Natural killer cell (primary cell): ENCODE data around the gene FGD2. TPM values are rescaled to one million over a fixed set of nuclear protein-coding genes. Genes with fewer than 3 reads are reported as not detected.

Experiments used
- ATAC-seq, 3 donors: fragments of 150-1000 bp in 2 of 3; fragments of 200-7000 bp in 1 of 3; cut with Tn5 transposase; 1 replicate in 1 of 3; 2 replicates in 2 of 3; pipeline ENCODE4 v1.10.0; 2021; ENCODE audit warnings: mild to moderate bottlenecking in 2 of 3, moderate library complexity in 2 of 3
- DNase-seq, 2 donors: peaks; one replicate each; pipeline versions ENCODE4 v3.0.0 to v3.0.0-alpha.2; 2013 to 2021; ENCODE audit warnings: mixed read lengths in 1 of 2
- H3K27ac ChIP-seq: one replicate; pipeline ENCODE4 v1.5.1; 2013; ENCODE audit warnings: mild to moderate bottlenecking, low read length
- H3K27me3 ChIP-seq: one replicate; pipeline ENCODE4 v1.6.1; 2013; ENCODE audit warnings: low read length; ENCODE audit not compliant: control insufficient read depth, insufficient read depth
- H3K36me3 ChIP-seq: one replicate; pipeline ENCODE4 v1.6.1; 2013; ENCODE audit warnings: low read length; ENCODE audit not compliant: control insufficient read depth, insufficient read depth
- H3K4me1 ChIP-seq: one replicate; pipeline ENCODE4 v1.6.1; 2013; ENCODE audit warnings: low read length; ENCODE audit not compliant: control insufficient read depth, insufficient read depth
- H3K4me3 ChIP-seq: one replicate; pipeline ENCODE4 v1.5.1; 2013; ENCODE audit warnings: low read length
- H3K9me3 ChIP-seq: one replicate; pipeline ENCODE4 v1.6.1; 2013; ENCODE audit warnings: low read length; ENCODE audit not compliant: control insufficient read depth, insufficient read depth
- H3K27ac Mint-ChIP-seq, 2 donors: one replicate each; pipeline ENCODE4 v1.8.0; 2022; ENCODE audit warnings: mild to moderate bottlenecking in 2 of 2, mixed read lengths in 2 of 2, moderate library complexity in 1 of 2
- H3K27me3 Mint-ChIP-seq, 2 donors: one replicate each; pipeline ENCODE4 v1.8.0; 2022; ENCODE audit warnings: low read depth in 2 of 2, mixed read lengths in 2 of 2
- H3K36me3 Mint-ChIP-seq: one replicate; pipeline ENCODE4 v1.8.0; 2022; ENCODE audit warnings: mixed read lengths
- H3K4me1 Mint-ChIP-seq, 2 donors: one replicate each; pipeline ENCODE4 v1.8.0; 2022; ENCODE audit warnings: mixed read lengths in 2 of 2
- H3K4me3 Mint-ChIP-seq: one replicate; pipeline ENCODE4 v1.8.0; 2022; ENCODE audit warnings: mild to moderate bottlenecking, moderate library complexity, mixed read lengths
- H3K9me3 Mint-ChIP-seq, 2 donors: one replicate each; pipeline ENCODE4 v1.8.0; 2022; ENCODE audit warnings: mixed read lengths in 2 of 2
- WGBS: methylation state at CpG from one replicate; pipeline ENCODE4 v1.1.7; 2013; ENCODE audit warnings: missing lambda C conversion rate; ENCODE audit not compliant: insufficient coverage; 5-methylcytosine and 5-hydroxymethylcytosine counted together
- intact Hi-C: fragments of 100-400 bp; cut with micrococcal nuclease; formaldehyde crosslinking; loops from one replicate; pipeline ENCODE4 v1.14.2; 2022
- total RNA-seq, 4 donors: library from RNA; stranded (reverse); fragments of 120-200 nt in 1 of 4; gene quantifications; one replicate each; pipeline versions ENCODE4 v1.2.3 to v1.2.4, GENCODE V29; 2013 to 2022
- TF ChIP-seq, protein P1 (sequence below): fragments of 200-600 bp; IDR thresholded peaks from one replicate; pipeline ENCODE4 v1.8.0; 2022; ENCODE audit warnings: antibody characterized with exemption

The FGD2 gene
- total RNA-seq, 3 donors from 2014 or later (not counting 1 experiment from before 2014, with no cell fraction given) = 6.3 to 22.3 (median 14.1) TPM

DNA sequence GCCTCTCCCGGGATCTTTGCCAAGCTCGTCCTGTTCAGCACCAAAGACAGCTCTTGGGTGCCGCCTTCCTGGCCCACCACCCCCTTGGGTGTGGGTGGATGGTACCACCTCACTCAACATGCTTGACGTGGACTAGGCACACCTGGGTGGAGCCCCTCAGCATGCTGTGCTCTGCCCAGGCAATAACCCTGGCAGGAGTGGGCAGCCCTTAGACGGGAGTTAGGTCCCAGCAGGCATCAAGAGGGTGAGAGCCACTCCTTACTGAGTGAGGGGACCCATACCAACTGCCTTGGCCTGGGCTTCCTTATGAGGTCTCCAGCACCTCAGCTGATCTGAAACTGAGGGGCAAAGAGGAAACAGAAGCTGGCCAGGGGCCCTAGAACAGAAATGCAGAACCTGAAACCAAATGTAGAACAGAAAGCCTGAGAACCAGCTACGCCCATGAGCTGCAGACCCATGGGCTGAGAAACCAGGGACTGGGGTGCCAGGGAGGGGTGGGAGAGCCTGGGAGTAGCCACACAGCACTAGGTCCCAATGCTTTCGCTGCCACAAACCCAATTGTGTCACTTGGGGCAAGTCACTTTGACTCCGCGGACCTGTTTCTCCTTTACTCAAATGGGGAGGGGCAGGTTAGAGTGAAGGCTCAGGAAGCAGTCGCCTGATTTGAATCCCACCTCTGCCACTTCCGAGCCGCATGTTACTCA lies 2.0 kb downstream of the FGD2 start:
- H3K36me3 Mint-ChIP-seq = no peaks in the 10 kb centered on the region
- intact Hi-C loops = no loop called here

DNA sequence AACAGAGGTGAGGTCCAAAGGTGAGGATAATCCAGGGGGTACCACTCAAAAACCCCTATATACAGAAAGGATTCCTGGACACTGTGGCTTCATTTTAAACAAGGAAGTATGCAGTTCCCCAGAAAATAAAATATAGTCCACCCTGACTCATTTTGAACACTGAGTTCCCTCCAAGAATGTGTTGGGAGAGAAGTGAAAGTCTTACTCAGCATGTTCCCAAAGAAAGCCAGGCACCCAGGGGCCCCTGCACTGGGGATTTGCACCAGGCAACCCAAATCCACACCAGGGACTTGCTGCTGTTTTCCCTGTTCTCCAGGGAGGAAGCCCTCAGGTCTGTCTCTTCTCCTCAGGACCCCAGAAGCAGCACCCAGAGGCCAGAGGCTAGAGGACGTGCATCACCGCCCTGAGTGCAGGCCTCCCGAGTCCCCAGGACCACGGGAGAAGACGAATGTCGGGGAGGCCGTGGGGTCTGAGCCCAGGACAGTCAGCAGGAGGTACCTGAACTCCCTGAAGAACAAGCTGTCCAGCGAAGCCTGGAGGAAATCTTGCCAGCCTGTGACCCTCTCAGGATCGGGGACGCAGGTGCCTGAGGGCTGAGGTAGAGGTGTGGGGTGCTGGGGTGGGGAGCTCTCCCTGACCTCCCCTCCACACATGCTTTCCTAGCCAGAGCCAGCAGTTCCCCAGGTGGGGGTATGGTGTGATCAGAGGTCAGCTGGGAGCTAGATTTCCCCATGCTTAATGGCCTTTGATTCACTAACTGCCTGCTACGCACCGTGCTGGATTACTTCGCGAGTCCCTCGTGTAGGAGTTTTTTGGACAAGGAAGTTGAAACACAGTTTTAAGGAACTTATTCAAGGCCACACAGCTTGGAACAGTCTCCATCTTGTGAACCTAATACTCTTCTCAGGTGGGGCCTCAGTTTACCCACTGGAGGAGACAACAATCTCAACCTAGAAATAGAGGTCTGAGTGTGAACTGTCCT lies 3.3 kb downstream of the FGD2 start:
- Histone ChIP-seq H3K9me3 (no peaks in the 10 kb centered on the region), H3K27me3 (no peaks in the 10 kb centered on the region), H3K27ac (no peak overlapping the region), H3K4me3 (no peak overlapping the region), H3K4me1 (peaks cover 45% of the 10 kb centered on the region), H3K36me3 (peaks cover 7% of the 10 kb centered on the region)
- no peaks in the 10 kb centered on the region for H3K36me3 Mint-ChIP-seq
- DNase-seq (no peak), ATAC-seq (no peak)
- no peaks in the 10 kb centered on the region for H3K27me3 Mint-ChIP-seq
- H3K9me3 Mint-ChIP-seq = no peaks in the 10 kb centered on the region
- peaks cover 22 to 28% of the 10 kb centered on the region in 2 donors for H3K4me1 Mint-ChIP-seq
- H3K27ac Mint-ChIP-seq = no peak overlapping the region
- 95% methylated on average over 14 of the region's 15 CpGs for WGBS
- TF ChIP-seq, protein P1, sequence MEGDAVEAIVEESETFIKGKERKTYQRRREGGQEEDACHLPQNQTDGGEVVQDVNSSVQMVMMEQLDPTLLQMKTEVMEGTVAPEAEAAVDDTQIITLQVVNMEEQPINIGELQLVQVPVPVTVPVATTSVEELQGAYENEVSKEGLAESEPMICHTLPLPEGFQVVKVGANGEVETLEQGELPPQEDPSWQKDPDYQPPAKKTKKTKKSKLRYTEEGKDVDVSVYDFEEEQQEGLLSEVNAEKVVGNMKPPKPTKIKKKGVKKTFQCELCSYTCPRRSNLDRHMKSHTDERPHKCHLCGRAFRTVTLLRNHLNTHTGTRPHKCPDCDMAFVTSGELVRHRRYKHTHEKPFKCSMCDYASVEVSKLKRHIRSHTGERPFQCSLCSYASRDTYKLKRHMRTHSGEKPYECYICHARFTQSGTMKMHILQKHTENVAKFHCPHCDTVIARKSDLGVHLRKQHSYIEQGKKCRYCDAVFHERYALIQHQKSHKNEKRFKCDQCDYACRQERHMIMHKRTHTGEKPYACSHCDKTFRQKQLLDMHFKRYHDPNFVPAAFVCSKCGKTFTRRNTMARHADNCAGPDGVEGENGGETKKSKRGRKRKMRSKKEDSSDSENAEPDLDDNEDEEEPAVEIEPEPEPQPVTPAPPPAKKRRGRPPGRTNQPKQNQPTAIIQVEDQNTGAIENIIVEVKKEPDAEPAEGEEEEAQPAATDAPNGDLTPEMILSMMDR = no peak
- H3K4me3 Mint-ChIP-seq = no peak overlapping the region
- intact Hi-C loops = no loop called here

More for the DNA sequence above, 2.0 kb downstream of the FGD2 start:
- 50% methylated on average over 12 of the region's 12 CpGs for WGBS
- H3K27me3 ChIP-seq = no peaks in the 10 kb centered on the region
- no peak overlapping the region for H3K4me3 Mint-ChIP-seq
- no peaks in the 10 kb centered on the region for H3K9me3 Mint-ChIP-seq
- H3K27me3 Mint-ChIP-seq = no peaks in the 10 kb centered on the region
- H3K9me3 ChIP-seq = no peaks in the 10 kb centered on the region
- H3K4me3 ChIP-seq = peak overlapping the region; percentile 60
- H3K4me1 Mint-ChIP-seq = peaks cover 22 to 28% of the 10 kb centered on the region in 2 donors
- peaks cover 4% of the 10 kb centered on the region for H3K36me3 ChIP-seq
- H3K27ac ChIP-seq = peak overlapping the region; percentile 50
- ATAC-seq = peak in 1 of 3 donors; percentile 22
- H3K4me1 ChIP-seq = peaks cover 45% of the 10 kb centered on the region
- no peak for DNase-seq
- peak overlapping the region in 1 of 2 donors; percentile 68 for H3K27ac Mint-ChIP-seq
- TF ChIP-seq, protein P1 = no peak

DNA sequence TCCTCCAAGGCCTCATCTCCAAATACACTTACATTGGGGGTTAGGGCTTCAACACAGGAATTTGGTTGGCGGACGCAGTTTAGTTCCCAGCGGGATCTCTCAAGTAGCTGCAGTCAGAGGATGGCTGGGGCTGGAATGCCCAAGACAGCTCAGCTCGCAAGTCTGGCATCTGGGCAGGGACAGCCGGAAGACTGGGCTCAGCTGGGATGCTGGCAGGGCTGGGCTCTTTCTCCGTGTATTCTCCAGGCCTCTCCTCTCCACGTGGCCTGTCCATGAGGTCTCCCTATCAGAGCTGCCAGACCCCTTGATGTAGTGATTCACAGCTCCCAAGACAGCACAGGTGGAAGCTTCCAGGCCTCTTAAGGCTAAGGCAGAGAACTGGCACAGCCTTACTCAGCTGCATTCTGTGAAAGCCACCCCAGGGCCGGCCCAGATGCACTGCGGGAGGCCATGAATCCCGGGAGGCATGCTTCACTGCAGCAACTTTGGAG lies 5.0 kb downstream of the FGD2 start:
- no peak overlapping the region for H3K27ac Mint-ChIP-seq
- peaks cover 7% of the 10 kb centered on the region for H3K36me3 ChIP-seq
- intact Hi-C loops = no loop called here

More for the DNA sequence above, 5.0 kb downstream of the FGD2 start:
- ATAC-seq = no peak
- Mint-ChIP-seq H3K9me3 (no peaks in the 10 kb centered on the region), H3K36me3 (no peaks in the 10 kb centered on the region), H3K4me3 (no peak overlapping the region), H3K4me1 (peaks cover 20 to 26% of the 10 kb centered on the region in 2 donors), H3K27me3 (no peaks in the 10 kb centered on the region)
- Histone ChIP-seq H3K27ac (no peak overlapping the region), H3K27me3 (no peaks in the 10 kb centered on the region), H3K4me3 (no peak overlapping the region), H3K9me3 (no peaks in the 10 kb centered on the region), H3K4me1 (peaks cover 33% of the 10 kb centered on the region)
- TF ChIP-seq, protein P1 = no peak
- WGBS = 94% methylated on average over 10 of the region's 10 CpGs
- DNase-seq = no peak
